A673 (cell line): ENCODE measurements around the gene CFAP410. TPM values are rescaled to one million over a fixed set of nuclear protein-coding genes. Genes with fewer than 3 reads are reported as not detected.

Experiments used
- BruUV-seq: library from RNA; stranded (reverse); fragments of 400-500 nt; replicated peaks from 2 replicates; lab custom pipeline; 2021; lab: Mats Ljungman, UMichigan
- CTCF ChIA-PET: fragments of 300-600 bp; sonication (Branson Sonifier 250); formaldehyde crosslinking; loops from one replicate; lab custom pipeline; 2022; ENCODE audit warnings: antibody characterized with exemption; lab: Charles Lee
- POLR2A ChIA-PET: fragments of 300-600 bp; sonication (Branson Sonifier 250); formaldehyde crosslinking; loops from one replicate; lab custom pipeline; 2022; ENCODE audit warnings: antibody characterized with exemption; ENCODE audit not compliant: low non-redundant PET; lab: Charles Lee
- DNase-seq: peaks from one replicate; pipeline ENCODE4 v3.0.0-alpha.2; 2015; ENCODE audit warnings: low spot score
- H3K27ac ChIP-seq: fragments of 200-600 bp; sonication (generic); 2 replicates; pipeline ENCODE4 v1.5.1; 2016; ENCODE audit warnings: mixed run types, low read depth, mild to moderate bottlenecking, mixed read lengths, antibody characterized with exemption, low read length; ENCODE audit not compliant: poor library complexity, severe bottlenecking
- H3K27me3 ChIP-seq: fragments of 200-600 bp; sonication (generic); replicated peaks from 2 replicates; pipeline ENCODE4 v1.6.1; 2017; ENCODE audit warnings: mixed run types, low read depth, mild to moderate bottlenecking, mixed read lengths, antibody characterized with exemption, low read length; ENCODE audit not compliant: insufficient read depth, poor library complexity
- H3K36me3 ChIP-seq: fragments of 200-600 bp; sonication (generic); 2 replicates; pipeline ENCODE4 v1.6.1; 2016; ENCODE audit warnings: mixed run types, mild to moderate bottlenecking, mixed read lengths, antibody characterized with exemption, low read length; ENCODE audit not compliant: insufficient read depth, poor library complexity, severe bottlenecking
- H3K4me1 ChIP-seq: fragments of 200-600 bp; sonication (generic); 2 replicates; pipeline ENCODE4 v1.6.1; 2017; ENCODE audit warnings: mixed run types, mild to moderate bottlenecking, mixed read lengths, antibody characterized with exemption, low read length; ENCODE audit not compliant: insufficient read depth, poor library complexity, severe bottlenecking
- H3K4me3 ChIP-seq: fragments of 200-600 bp; sonication (generic); 2 replicates; pipeline ENCODE4 v1.5.1; 2016; ENCODE audit warnings: low read depth, mixed run types, mild to moderate bottlenecking, mixed read lengths, low read length; ENCODE audit not compliant: poor library complexity, severe bottlenecking
- H3K9me3 ChIP-seq: fragments of 200-600 bp; sonication (generic); 2 replicates; pipeline ENCODE4 v1.6.1; 2016; ENCODE audit warnings: mixed run types, low read depth, mild to moderate bottlenecking, mixed read lengths, antibody characterized with exemption, low read length; ENCODE audit not compliant: poor library complexity, severe bottlenecking
- CTCF ChIP-seq: fragments of 300-800, 200-600 bp; sonication (generic); conservative IDR thresholded peaks from 2 replicates; pipeline ENCODE4 v1.5.1; 2017; ENCODE audit warnings: low read depth, mild to moderate bottlenecking, antibody characterized with exemption, low read length, moderate library complexity, mixed read lengths
- EZH2 ChIP-seq: fragments of 200-600 bp; sonication (generic); IDR thresholded peaks from 2 replicates; pipeline ENCODE4 v1.6.1; 2017; ENCODE audit warnings: borderline replicate concordance, low read depth, mild to moderate bottlenecking, mixed read lengths, antibody characterized with exemption, low read length; ENCODE audit not compliant: poor library complexity, severe bottlenecking
- intact Hi-C: fragments of 100-400 bp; cut with micrococcal nuclease; formaldehyde crosslinking; loops from one replicate; pipeline ENCODE4 v1.10.0; 2022; ENCODE audit not compliant: unreplicated experiment
- total RNA-seq: library from RNA; stranded (reverse); gene quantifications from 2 replicates; pipeline ENCODE4 v1.2.3, GENCODE V29; 2021

The CFAP410 gene
- total RNA-seq, 1 experiment from 2014 or later: 14.0 TPM

GRCh38 chr21:44323591-44323990, 15.6 kb downstream of the CFAP410 start:
- Histone ChIP-seq H3K4me3 (no peak overlapping the region), H3K4me1 (no peaks in the 10 kb centered on the region), H3K27me3 (no peaks in the 10 kb centered on the region), H3K27ac (no peak overlapping the region), H3K36me3 (peaks cover 22% of the 10 kb centered on the region), H3K9me3 (no peaks in the 10 kb centered on the region)
- CTCF ChIA-PET: no interaction called here
- DNase-seq: no peak
- TF ChIP-seq CTCF (no peak), EZH2 (no peak)
- no TSS peak for BruUV-seq
- intact Hi-C loops: no loop called here
- POLR2A ChIA-PET: no interaction called here

GRCh38 chr21:44322621-44323325, 16.4 kb downstream of the CFAP410 start:
- Histone ChIP-seq H3K4me3 (no peak overlapping the region), H3K4me1 (no peaks in the 10 kb centered on the region), H3K27ac (no peak overlapping the region), H3K27me3 (no peaks in the 10 kb centered on the region), H3K9me3 (no peaks in the 10 kb centered on the region), H3K36me3 (peaks cover 22% of the 10 kb centered on the region)
- DNase-seq: no peak
- intact Hi-C loops: no loop called here
- BruUV-seq: no TSS peak
- CTCF ChIA-PET: no interaction called here
- POLR2A ChIA-PET: no interaction called here
- TF ChIP-seq EZH2 (no peak), CTCF (no peak)

GRCh38 chr21:44321846-44322450, 17.2 kb downstream of the CFAP410 start:
- no peak for DNase-seq
- Histone ChIP-seq H3K9me3 (no peaks in the 10 kb centered on the region), H3K4me1 (no peaks in the 10 kb centered on the region), H3K27me3 (no peaks in the 10 kb centered on the region), H3K36me3 (peaks cover 20% of the 10 kb centered on the region), H3K27ac (no peak overlapping the region), H3K4me3 (no peak overlapping the region)
- POLR2A ChIA-PET: no interaction called here
- intact Hi-C loops: no loop called here
- CTCF ChIA-PET: no interaction called here
- no TSS peak for BruUV-seq
- TF ChIP-seq CTCF (no peak), EZH2 (no peak)
